GM12891 (cell line): ENCODE data around the gene PMAIP1.
A peak's percentile ranks its signal among the peaks of the same experiment; 100 is the strongest.

Experiments used
- DNase-seq: peaks from one replicate; pipeline ENCODE4 v3.0.0; 2011; ENCODE audit warnings: low spot score; ENCODE audit not compliant: insufficient read length
- FAIRE-seq: peaks from 2 replicates; lab custom pipeline; 2011; peaks lifted over from hg19 to GRCh38; lab: Jason Lieb, UNC
- PAX5 ChIP-seq: IDR thresholded peaks from 2 replicates; pipeline ENCODE4 v1.6.1; 2011; ENCODE audit warnings: low read length, moderate library complexity, mild to moderate bottlenecking; ENCODE audit not compliant: insufficient read depth, severe bottlenecking
- POLR2A ChIP-seq: IDR thresholded peaks from 2 replicates; pipeline ENCODE4 v1.6.1; 2011; ENCODE audit warnings: low read depth, low read length, control low read depth
- POLR2AphosphoS5 ChIP-seq: IDR thresholded peaks from 2 replicates; pipeline ENCODE4 v1.6.1; 2011; ENCODE audit warnings: low read depth, low read length, control low read depth
- POU2F2 ChIP-seq: IDR thresholded peaks from 2 replicates; pipeline ENCODE4 v1.6.1; 2011; ENCODE audit warnings: low read depth, mild to moderate bottlenecking, control low read depth, low read length, moderate library complexity
- SPI1 ChIP-seq: IDR thresholded peaks from 2 replicates; pipeline ENCODE4 v1.6.1; 2011; ENCODE audit warnings: low read depth, low read length, control low read depth
- TAF1 ChIP-seq: IDR thresholded peaks from 2 replicates; pipeline ENCODE4 v1.6.1; 2011; ENCODE audit warnings: low read depth, low read length, control low read depth

PMAIP1 gene

DNA sequence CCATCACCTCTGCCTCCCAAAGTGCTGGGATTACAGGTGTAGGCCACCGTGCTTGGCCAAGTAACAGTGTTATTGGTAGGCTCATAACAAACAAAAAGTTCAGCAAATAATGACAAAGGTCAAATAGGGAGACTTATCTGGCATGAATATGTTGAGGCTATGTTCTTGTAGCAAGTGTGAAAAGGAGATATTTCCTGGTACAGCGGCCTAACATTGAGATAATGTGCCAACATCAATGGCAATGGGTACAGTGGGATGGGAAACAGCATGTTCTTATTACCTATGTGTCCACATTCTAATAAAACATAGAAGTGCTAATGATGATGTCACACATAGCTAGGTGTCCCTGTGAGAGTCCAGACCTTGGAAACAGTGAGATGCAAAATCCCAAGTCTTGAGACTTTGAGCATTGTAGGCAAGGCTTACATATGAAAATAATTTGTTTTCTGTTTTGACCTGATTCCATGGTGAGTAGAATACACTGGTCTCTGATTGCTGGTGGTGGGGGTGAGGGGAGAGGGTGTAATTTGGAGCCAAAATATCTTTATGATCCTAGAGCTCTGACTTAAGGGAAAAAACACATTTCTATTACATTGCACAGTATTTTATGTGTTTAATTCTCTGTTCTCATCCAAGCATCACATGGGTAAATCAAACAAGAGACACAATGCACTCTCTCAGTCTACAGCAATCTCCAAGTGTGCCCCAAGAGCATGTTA lies 33.1 kb upstream of the PMAIP1 start:
- TF ChIP-seq POLR2A (no peak), POU2F2 (no peak), PAX5 (no peak), POLR2AphosphoS5 (no peak), TAF1 (no peak), SPI1 (no peak)
- DNase-seq = no peak
- peak; percentile 55 for FAIRE-seq

DNA sequence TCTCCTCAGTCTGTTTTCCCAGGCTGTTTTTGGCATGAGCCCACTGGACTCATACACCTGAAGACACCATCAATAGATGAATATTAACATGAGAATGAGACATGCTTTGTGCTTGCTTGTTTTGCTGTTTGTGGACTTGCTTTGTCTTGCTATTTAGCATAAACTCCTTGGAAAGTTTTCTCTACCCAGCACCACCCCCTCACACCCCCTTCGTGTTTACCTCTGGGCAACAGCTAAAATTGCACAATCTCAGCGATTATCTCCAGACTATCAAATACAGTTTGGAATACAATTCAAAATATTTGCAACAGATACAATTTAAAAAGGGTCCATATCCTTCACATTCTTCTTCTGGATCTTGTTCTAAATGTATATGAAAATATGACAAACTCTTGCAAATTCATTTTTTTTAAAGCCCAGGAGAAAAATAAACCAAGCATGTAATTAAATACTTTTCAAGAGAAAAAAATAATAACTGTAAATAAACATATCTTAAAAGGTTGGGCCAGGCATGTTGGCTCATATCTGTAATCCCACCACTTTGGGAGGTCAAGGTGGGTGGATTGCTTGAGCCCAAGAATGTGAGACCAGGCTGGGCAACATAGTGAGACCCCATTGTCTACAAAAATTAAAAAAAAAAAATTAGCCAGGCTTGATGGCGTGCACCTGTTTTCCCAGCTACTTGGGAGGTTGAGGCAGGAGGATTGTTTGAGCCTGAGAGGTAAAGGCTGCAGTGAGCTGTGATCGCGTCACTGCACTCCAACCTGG lies 32.3 kb upstream of the PMAIP1 start:
- no peak for DNase-seq
- FAIRE-seq = peak; percentile 45
- TF ChIP-seq POU2F2 (no peak), TAF1 (no peak), POLR2AphosphoS5 (no peak), POLR2A (no peak), PAX5 (no peak), SPI1 (no peak)

DNA sequence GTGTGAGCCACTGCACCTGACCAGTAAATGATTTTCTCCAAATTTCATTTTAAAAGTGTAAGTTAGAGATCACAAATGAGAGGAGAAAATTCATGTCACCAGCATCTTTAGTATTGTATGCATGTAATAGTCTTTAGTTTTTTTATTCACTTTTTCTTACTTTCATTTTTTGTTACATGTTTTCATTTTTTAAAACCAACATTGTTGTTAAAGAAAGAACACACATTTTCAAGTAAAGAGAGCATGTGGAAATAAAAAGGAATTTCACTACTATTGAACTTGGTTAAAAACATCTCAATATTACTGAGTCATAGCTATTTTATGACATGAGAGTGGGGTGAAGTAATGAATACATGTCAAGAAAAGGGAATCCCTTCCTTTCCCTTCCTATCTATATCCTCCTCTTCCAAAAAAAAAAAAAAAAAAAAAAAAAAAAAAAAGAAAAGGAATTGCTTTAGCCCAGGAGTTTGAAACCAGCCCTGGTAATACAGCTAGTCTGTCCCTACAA lies 29.1 kb upstream of the PMAIP1 start:
- no peak for DNase-seq
- no peak for FAIRE-seq
- TF ChIP-seq PAX5 (no peak), SPI1 (no peak), POLR2A (no peak), POU2F2 (no peak)

DNA sequence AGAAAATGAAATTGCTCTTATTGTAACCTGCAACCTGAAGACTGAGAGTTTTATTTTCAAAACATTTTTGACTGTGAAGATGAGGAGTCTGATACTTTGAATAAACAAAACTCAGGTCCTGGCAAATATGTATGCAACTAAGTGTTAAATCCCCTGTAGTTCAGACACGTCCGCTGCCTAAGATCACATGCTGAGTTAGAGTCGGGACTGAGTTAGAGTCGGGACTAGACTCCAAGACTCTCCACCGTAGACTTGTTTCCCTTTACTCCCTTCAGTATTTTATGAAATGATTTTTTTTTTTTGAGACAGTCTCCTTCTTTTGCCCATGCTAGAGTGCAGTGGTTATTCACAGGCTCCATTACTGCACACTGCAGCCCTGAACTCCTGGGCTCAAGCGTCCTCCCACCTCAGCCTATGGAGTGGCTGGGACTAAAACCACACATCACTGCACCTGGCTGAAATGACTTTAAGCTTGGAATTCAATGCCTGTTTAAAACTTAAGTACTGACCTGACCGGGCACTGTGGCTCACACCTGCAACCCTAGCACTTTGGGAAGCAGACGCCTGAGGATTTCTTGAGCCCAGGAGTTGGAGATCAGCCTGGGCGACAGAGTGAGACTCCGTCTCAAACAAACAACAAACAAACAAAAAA lies 28.0 kb upstream of the PMAIP1 start:
- DNase-seq = no peak
- TF ChIP-seq TAF1 (no peak), POLR2AphosphoS5 (no peak), POU2F2 (no peak), POLR2A (no peak), PAX5 (no peak), SPI1 (no peak)
- FAIRE-seq = no peak

DNA sequence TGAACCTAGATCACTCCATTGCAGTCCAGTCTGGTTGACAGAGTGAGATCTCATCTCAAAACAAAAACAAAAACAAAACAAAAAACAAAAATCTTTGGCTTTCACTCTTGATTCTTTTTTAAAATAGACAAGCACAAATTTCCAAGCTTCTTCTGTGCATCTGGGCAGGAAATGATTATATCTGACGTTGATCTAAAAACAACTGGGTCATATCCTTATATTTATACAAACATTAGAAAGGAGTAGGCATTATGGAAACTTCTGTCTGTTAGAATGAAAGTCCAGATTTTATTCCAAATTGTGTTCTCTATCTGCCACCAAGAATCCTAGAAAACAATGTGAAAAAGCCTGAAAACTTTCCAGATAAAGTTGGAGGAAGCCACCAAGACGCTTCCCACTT lies 26.2 kb upstream of the PMAIP1 start:
- TF ChIP-seq SPI1 (no peak), PAX5 (no peak), POLR2AphosphoS5 (no peak), POU2F2 (no peak), TAF1 (no peak), POLR2A (no peak)
- FAIRE-seq = no peak
- no peak for DNase-seq

DNA sequence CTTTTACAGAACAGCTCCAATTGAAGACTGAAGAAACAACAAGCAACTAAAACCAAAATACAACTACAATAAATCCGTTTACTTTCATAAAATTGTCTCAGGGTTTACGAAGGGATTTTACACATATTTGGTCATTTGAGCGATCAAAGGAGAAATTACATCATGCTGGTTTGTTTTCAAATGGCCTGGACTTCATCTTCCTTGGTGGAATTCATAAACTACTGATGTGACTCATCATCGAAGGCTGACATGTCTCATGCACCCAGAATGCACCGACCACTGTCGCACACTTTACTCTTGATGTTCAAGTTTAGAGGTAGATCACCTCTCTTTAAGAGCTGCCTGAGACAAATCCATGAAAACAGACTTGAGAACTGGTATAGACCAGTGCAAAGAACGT lies 25.6 kb upstream of the PMAIP1 start:
- TF ChIP-seq POU2F2 (no peak), PAX5 (no peak), TAF1 (no peak), POLR2A (no peak), SPI1 (no peak), POLR2AphosphoS5 (no peak)
- no peak for FAIRE-seq

DNA sequence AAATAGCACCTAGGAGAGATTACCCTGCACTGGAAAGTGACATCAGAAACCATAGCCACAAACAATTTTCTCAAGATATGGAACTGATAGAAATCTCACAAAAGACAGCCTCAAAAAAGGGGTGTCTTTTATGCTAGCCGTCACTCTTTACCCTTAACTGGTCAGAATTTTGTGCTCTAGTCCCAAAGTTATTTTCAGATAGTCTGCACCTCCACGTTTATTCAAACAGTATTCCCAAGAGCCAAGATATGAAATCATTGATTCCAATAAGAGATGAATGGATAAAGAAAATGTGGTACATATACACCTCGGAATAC lies 23.5 kb upstream of the PMAIP1 start:
- TF ChIP-seq PAX5 (no peak), POU2F2 (no peak), POLR2A (no peak), POLR2AphosphoS5 (no peak), SPI1 (no peak), TAF1 (no peak)
- DNase-seq (no peak), FAIRE-seq (no peak)

More for the DNA sequence above, 25.6 kb upstream of the PMAIP1 start:
- DNase-seq = no peak

DNA sequence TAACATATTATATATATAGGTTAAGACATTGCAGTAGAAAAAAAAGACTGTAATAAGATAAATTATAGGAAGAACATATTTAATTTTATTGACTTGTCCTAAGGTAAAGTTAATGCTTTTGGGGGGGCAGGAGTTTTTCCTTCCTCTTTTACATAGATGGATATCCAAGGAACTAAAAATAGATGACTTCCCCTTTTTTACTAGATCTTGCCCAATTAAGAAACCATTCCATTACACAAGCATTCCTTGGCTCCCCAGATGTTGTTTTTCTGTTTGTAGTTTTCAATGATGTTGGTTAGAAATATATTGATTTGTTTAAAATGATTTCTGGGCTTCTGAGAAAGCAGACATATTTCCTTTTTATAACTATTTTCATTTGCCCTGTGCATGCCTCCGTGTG lies 22.4 kb upstream of the PMAIP1 start:
- DNase-seq = no peak
- TF ChIP-seq POU2F2 (no peak), SPI1 (peak; percentile 62)
- no peak for FAIRE-seq

DNA sequence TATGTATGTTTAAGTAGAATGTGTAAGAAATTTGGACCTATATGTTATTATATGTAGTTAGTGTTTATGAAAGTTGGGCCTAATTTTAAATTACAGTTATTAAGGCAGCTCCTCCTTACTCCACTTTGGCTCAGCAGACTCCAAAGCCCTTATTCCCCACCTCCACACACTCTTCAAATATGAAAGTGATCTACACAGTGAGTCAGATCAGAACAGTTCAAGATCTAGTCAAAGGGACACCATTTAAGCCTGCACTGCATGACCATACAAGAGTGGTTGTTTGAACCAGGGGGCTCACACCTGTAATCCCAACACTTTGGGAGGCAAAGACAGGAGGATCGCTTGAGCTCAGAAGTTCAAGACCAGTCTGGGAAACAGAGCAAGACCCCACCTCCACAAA lies 21.2 kb upstream of the PMAIP1 start:
- FAIRE-seq (no peak), DNase-seq (no peak)
- TF ChIP-seq SPI1 = no peak
- no peak for TF ChIP-seq POLR2AphosphoS5
- no peak for TF ChIP-seq POU2F2
- TF ChIP-seq POLR2A = no peak
- TF ChIP-seq TAF1 = no peak
- no peak for TF ChIP-seq PAX5
